22Rv1 (cell line): ENCODE results near the gene FEN1.

Experiments
- H3K27ac ChIP-seq: fragments of 450-650 bp; 2 replicates; pipeline ENCODE4 v1.5.1; 2017
- CTCF ChIP-seq: fragments of 450-650 bp; IDR thresholded peaks from 2 replicates; pipeline ENCODE4 v1.5.1; 2017; ENCODE audit warnings: mild to moderate bottlenecking
- ZFX ChIP-seq: fragments of 450-650 bp; IDR thresholded peaks from 2 replicates; pipeline ENCODE4 v1.6.1; 2017; ENCODE audit warnings: antibody characterized with exemption, borderline replicate concordance

The FEN1 gene

GRCh38 chr11:61783717-61784505, 8.8 kb upstream of the FEN1 start:
- H3K27ac ChIP-seq, result no peak overlapping the region
- TF ChIP-seq ZFX (no peak), CTCF (no peak)

- TF ChIP-seq ZFX (no peak), CTCF (no peak)
- H3K27ac ChIP-seq, result no peak overlapping the region
Observed at GRCh38 chr11:61784506-61784805, 8.3 kb upstream of the FEN1 start.

GRCh38 chr11:61785837-61786402, 6.8 kb upstream of the FEN1 start:
- no peak overlapping the region for H3K27ac ChIP-seq
- TF ChIP-seq ZFX, result no peak
- TF ChIP-seq CTCF, result no peak

- H3K27ac ChIP-seq, result no peak overlapping the region
- TF ChIP-seq ZFX (no peak), CTCF (peak; percentile 82)
Observed at GRCh38 chr11:61787928-61788491, 4.7 kb upstream of the FEN1 start.

GRCh38 chr11:61791737-61792309, 888 bp upstream of the FEN1 start:
- peak overlapping the region; percentile 91 for H3K27ac ChIP-seq
- no peak for TF ChIP-seq ZFX
- TF ChIP-seq CTCF, result peak; percentile 5; the same call in 1 of the 2 replicates

- H3K27ac ChIP-seq, result peak overlapping the region; percentile 91
Observed at GRCh38 chr11:61793083-61793828, 545 bp downstream of the FEN1 start.

More at GRCh38 chr11:61793083-61793828, 545 bp downstream of the FEN1 start:
- no peak for TF ChIP-seq CTCF
- no peak for TF ChIP-seq ZFX
